ENCODE measurements around the gene SMIM35.

DNA sequence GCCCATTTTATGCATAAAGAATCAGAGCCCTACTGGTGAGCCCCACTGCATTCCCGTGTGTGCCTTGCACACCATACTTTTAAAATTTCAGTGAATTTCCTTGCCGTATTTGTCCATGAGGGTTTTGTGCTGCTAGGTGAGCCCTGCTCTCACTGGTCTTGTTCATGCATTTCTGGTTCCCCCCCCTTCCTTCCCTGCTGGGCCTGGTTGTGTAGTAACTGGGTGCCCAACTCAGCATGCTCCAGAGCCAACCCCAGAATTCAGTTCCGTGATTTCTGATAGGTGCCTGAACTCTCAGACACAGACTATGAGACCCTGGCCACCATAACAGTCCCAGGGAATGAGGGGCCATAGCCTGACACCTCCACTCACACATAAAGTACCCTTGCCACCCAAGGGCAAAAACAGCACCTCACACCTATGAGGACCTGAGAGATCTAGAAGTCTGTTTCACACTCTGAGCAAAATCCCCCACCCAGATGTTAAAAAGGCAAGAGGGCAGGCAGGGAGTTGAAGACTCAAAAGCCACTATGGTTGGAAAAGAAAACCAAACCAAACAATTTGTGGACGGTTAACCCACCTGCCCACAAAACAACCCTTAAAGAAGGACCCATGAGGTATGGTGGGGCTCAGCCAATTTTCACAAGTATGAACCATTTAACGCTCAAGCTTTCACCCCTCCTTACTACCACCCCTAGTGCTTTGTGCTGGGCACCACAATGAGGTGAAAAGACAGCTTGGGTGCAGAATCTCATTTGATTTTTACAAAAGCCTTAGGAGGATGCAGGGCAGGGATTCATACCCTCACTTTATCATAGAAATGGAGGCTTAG lies 117.4 kb downstream of the SMIM35 start:
- TF ChIP-seq EP300 (IDR thresholded peaks at IDR 0.05; ENCODE audit: borderline replicate concordance in 1 of 2, low read depth in 1 of 2, low read length in 1 of 2) (no peak), POLR2AphosphoS5 (IDR thresholded peaks at IDR 0.05; ENCODE audit: low read depth, low read length) (no peak), NFIC (IDR thresholded peaks at IDR 0.05; ENCODE audit: borderline replicate concordance) (no peak), TCF12 (IDR thresholded peaks at IDR 0.05) (no peak)

Data from SK-N-SH (cell line).